ENCODE measurements around the gene CHTF8. TPM values are rescaled to one million over a fixed set of nuclear protein-coding genes. Genes with fewer than 3 reads are reported as not detected.
A peak's percentile ranks its signal among the peaks of the same experiment; 100 is the strongest.

CHTF8 gene
- total RNA-seq, 1 donor from 2014 or later = 83.1 TPM

DNA sequence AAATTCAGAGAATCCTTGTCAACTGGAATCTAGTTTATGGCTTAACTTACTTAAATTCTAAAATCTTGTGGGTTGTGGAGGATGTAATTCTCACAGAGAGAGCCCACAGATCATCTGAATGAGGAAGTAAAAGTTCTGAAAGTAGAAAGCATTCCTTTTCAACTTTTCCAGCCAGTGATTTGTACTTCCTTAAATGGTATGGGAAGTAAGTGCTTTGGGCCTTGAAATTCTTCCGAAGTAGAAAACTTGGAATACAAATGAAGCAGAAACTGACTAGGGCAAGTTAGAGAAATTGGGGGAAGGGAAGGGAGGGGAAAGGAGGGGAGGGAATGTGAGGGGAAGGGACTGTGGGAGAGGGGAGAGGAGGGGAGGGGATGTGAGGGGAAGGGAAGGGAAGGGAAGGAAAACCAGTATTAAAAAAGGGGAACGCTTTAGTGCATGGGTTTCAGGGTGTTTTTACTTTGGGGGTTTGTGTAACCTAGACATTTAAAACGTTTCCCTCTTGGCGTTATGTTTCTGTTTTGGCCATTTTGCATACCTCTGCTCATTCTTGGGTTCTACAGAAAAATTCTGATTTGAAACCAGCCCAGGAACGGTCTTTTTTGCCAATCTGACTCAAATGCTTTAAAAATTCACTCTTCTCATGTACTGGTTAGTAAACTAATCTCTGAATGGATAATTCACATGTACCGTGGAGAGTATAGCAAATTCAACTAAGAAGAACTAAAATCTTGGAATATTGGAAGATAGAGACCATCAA is 39.1 kb upstream of the CHTF8 start:
- Mint-ChIP-seq H3K27ac (ENCODE audit: unreplicated experiment) (peak overlapping the region; percentile 88), H3K36me3 (ENCODE audit: low read depth) (peaks cover 13% of the 10 kb centered on the region), H3K4me3 (ENCODE audit: unreplicated experiment) (peak overlapping the region; percentile 16), H3K4me1 (ENCODE audit: low read depth) (peaks cover 45% of the 10 kb centered on the region), H3K27me3 (ENCODE audit: low read depth) (no peaks in the 10 kb centered on the region), H3K9me3 (ENCODE audit: low read depth) (no peaks in the 10 kb centered on the region)
- DNase-seq (ENCODE audit: low spot score) = no peak
- TF ChIP-seq, protein P1, sequence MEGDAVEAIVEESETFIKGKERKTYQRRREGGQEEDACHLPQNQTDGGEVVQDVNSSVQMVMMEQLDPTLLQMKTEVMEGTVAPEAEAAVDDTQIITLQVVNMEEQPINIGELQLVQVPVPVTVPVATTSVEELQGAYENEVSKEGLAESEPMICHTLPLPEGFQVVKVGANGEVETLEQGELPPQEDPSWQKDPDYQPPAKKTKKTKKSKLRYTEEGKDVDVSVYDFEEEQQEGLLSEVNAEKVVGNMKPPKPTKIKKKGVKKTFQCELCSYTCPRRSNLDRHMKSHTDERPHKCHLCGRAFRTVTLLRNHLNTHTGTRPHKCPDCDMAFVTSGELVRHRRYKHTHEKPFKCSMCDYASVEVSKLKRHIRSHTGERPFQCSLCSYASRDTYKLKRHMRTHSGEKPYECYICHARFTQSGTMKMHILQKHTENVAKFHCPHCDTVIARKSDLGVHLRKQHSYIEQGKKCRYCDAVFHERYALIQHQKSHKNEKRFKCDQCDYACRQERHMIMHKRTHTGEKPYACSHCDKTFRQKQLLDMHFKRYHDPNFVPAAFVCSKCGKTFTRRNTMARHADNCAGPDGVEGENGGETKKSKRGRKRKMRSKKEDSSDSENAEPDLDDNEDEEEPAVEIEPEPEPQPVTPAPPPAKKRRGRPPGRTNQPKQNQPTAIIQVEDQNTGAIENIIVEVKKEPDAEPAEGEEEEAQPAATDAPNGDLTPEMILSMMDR (IDR thresholded peaks at IDR 0.05) = no peak

DNA sequence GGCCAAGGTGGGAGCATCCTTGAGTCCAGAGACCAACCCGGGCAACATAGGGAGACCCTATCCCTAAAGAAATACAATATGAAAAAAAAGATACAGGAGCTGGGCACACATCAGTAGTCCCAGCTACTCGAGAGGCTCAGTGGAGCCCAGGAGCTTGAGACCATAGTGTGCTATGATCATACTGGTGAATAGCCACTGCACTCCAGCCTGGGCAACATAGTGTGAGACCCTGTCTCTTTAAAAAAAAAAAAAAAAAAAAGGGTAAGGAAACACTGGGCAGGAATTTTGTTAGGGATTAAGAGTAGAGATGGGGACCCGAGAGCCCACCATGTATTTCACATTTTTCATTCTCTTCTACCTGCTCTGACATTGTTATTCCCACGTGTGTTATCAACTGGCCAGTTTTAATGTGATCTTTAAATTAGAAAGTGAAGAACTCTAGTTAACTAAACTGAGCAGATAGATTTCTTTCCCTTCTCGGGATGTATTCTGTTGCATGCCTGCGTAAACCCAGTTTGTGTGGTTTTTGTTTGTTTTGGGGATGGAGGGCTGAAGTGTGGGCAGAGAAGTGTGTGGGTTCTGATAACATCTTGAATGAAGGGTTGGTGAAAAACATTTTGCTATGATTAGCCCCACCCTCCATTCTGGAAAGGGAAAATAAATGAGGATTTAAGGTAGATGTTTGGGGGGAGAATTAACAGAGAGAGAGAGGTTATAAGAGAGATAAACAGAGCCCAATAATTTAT is 37.4 kb upstream of the CHTF8 start:
- Mint-ChIP-seq H3K36me3 (ENCODE audit: low read depth) (peaks cover 20% of the 10 kb centered on the region), H3K27ac (ENCODE audit: unreplicated experiment) (peak overlapping the region; percentile 17), H3K4me1 (ENCODE audit: low read depth) (peaks cover 47% of the 10 kb centered on the region), H3K4me3 (ENCODE audit: unreplicated experiment) (no peak overlapping the region), H3K9me3 (ENCODE audit: low read depth) (no peaks in the 10 kb centered on the region), H3K27me3 (ENCODE audit: low read depth) (no peaks in the 10 kb centered on the region)
- no peak for DNase-seq (ENCODE audit: low spot score)
- TF ChIP-seq, protein P1 (IDR thresholded peaks at IDR 0.05) = no peak

DNA sequence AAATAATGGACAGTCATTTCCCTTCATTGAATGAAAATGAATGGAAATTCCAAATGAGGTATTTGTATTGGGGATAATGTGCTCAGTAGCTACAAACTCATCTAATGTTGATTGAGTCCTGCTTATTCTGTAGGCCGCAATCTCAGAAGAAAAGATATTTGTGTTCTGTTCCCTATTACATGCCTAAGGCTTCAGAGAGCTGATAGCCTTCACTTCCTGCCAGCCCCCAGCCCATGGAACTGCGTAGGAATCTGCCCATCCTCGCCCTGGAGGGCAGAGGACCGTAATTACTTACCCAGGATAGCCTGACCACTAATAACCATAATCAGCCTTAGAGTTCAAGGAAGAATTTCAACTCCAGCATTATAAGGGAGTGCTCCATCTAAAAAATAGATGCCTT is 36.7 kb upstream of the CHTF8 start:
- H3K4me1 Mint-ChIP-seq (ENCODE audit: low read depth) = peaks cover 47% of the 10 kb centered on the region
- TF ChIP-seq, protein P1 (IDR thresholded peaks at IDR 0.05) = no peak
- H3K9me3 Mint-ChIP-seq (ENCODE audit: low read depth) = no peaks in the 10 kb centered on the region
- no peak overlapping the region for H3K4me3 Mint-ChIP-seq (ENCODE audit: unreplicated experiment)
- no peaks in the 10 kb centered on the region for H3K27me3 Mint-ChIP-seq (ENCODE audit: low read depth)
- DNase-seq (ENCODE audit: low spot score) = no peak
- peaks cover 21% of the 10 kb centered on the region for H3K36me3 Mint-ChIP-seq (ENCODE audit: low read depth)
- no peak overlapping the region for H3K27ac Mint-ChIP-seq (ENCODE audit: unreplicated experiment)

DNA sequence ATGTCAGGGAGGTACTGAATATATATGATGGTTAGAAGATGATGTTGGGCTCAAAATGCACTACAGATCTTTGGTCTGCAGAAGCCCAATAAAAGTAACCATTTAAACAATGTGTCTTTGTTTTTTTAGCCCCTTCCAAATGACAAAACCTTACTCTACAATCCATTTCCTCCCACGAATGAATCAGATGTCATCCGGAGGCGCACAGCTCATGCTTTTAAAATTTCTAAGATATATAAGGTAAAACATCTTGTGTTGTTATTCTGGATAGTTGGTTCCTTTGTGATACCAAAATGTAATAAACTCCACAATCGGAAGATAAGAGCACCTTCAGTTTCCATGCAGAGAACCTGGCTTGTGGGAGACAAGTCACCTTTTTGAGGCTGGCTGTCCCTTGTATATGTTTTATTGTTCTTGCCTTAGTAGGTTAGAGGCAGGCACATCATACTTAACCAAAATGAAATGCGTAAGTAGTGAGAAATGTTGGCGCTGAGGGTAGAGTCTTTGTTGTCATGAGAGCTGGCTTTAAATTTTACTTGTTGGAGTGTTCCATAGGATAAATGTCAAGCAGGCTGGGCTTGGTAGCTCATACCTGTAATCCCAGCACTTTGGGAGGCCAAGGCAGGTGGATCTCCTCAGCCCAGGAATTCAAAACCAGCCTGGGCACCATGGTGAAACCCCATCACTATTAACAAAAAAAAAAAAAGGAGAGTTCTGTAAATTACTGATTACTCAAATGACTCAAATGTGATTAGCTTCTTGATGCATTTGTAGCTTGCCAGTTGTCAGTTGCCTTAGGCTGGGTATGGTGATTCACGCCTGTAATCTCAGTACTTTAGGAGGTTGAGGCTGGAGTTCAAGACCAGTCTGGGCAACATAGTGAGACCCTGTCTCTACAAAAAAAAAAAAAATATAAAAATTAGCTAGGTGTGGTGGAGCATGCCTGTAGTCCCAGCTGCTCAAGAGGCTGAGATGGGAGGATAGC is 34.9 kb upstream of the CHTF8 start:
- no peaks in the 10 kb centered on the region for H3K9me3 Mint-ChIP-seq (ENCODE audit: low read depth)

More for the DNA sequence above, 34.9 kb upstream of the CHTF8 start:
- H3K27ac Mint-ChIP-seq (ENCODE audit: unreplicated experiment) = peak overlapping the region; percentile 20
- TF ChIP-seq, protein P1 (IDR thresholded peaks at IDR 0.05) = no peak
- peaks cover 33% of the 10 kb centered on the region for H3K4me1 Mint-ChIP-seq (ENCODE audit: low read depth)
- no peak overlapping the region for H3K4me3 Mint-ChIP-seq (ENCODE audit: unreplicated experiment)
- H3K36me3 Mint-ChIP-seq (ENCODE audit: low read depth) = peaks cover 27% of the 10 kb centered on the region
- H3K27me3 Mint-ChIP-seq (ENCODE audit: low read depth) = no peaks in the 10 kb centered on the region
- DNase-seq (ENCODE audit: low spot score) = no peak

Data from chondrocyte (in vitro differentiated cells).